ENCODE measurements around the gene ITGA3.
A peak's percentile ranks its signal among the peaks of the same experiment; 100 is the strongest.

ITGA3 gene

DNA sequence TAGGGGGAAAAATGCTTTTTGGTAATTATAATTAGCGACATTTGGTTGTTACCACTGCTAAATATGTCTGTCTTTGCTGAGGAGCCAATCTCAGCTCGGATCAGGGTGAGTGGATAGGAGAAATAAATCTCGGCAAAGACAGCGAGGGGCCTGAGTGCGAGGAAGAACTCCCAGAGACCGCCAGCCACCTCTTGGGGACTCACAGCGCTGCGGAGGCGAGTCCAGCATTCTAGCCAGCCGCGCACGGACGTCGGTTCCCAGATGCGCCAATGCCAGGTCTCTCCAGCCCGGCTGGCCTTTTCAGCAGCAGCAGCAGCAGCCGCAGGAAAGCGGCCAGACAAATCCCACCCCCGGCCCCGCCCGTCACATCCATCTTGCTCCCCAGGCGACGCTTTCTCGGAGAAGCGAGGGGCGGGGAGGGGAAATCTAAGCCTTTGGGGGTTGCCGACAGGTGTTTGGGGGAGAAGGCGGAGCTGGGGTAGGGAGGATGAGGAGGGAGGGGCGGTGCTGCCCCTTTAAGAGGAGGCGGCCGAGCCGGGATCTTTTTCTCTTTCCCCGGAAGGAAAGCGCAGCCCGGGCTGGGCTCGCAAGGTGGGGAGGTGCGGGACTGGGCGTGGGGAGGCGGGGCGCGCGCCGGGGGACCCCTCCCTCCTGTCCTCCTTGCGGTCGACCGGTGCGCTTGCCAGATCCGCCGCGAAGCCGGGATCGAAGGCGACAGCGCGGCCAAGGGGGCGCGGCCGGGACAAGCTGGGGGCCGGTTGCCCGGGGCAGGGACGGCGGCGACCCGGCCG lies at the start of gene ITGA3:
ITGA3 (plus strand) TSS at position 685 of the 791 bp plus-strand sequence. CDS start 330 bp downstream, outside the sequence.
- peak; percentile 74 for DNase-seq

DNA sequence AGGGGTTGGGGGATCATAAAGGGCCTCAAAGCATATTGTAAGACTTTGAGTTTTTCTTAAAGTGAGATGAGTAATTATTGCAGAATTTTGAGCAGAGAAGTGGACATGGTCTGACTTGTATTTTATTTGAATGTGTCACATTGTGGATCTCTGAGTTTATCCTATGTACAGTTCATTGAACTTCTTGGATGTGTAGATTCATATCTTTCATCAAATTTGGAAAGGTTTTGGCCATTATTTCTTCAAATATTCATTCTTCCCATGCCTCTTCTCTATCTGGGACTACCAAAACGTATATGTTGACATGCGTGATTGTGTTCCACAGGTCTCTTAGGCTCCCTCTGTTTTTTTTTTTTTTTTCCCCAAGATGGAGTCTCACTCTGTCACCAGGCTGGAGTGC lies 46.6 kb upstream of the ITGA3 start:
- DNase-seq, result no peak

DNA sequence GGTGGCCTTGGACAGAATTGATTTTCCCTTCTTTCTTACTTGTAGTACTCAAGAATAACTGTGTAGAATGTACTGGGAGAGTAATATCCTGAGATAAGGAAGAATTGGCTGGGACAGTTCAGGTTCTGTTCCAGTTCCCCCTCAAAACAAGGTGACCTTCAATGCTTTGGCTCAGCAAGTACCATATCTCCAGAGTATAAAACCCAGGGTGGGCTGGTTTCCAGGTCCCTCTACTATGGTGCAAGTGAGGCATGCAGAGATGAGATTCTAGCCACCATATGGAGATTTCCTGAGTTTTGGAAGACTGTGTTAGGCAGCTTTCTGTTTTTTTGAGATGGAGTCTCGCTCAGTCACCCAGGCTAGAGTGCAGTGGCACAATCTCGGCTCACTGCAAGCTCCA lies 42.8 kb upstream of the ITGA3 start:
- DNase-seq, result no peak

DNA sequence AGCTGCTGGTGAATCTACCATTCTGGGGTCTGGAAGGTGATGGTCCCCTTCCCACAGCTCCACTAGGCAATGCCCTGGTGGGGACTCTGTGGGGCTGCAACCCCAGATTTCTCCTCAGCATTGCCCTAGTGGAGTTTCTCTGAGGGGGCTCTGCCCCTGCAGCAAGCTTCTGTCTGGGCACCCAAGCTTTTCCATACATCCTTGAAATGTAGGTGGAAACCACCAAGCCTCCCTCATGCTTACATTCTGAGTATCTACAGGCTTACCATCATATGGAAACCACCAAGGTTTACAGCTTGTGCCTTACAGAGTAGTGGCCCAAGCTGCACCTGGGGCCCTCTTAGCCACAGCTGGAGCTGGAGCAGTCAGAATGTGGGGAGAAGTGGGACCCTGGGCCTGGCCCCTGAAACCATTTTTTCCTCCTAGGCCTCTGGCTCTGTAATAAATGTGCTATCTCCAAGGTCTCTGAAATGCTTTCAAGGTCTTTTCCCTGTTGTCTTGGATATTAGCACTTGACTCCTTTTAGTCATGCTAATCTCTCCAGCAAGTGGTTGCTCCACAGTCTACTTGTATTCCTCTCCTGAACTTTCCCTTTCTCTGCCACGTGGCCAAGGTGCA lies 41.3 kb upstream of the ITGA3 start:
- DNase-seq, result no peak

DNA sequence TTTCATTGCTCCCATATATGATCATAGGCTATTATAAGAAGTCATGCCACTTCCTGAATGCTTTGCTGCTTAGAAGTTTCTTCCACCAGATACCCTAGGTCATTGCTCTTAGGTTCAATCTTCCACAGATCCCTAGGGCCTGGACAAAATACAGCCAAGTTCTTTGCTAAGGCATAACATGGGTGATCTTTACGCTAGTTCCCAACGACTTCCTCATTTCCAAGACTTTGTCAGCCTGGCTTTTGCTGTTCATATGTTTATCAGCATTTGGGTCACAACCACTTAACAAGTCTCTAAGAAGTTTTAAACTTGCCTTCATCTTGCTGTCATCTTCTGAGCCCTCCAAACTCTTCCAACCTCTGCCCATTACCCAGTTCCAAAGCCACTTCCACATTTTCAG lies 40.8 kb upstream of the ITGA3 start:
- no peak for DNase-seq

DNA sequence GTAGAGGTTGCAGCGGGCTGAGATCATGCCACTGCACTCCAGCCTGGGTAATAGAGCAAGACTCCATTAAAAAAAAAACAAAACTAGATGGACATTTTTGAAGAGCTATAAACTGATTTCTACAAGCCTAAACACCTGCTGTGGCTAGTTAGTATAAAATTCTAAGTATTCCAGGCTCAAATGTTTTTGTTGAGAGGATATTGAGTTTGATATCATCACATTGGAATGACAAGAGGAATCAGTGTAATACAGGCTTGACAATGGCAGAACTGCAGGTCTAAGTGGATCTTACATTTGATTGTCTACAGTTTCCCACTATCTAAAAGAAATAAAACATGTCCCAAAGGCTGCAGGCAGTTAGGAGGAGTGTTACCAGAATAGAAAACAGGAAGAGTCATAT lies 37.0 kb upstream of the ITGA3 start:
- DNase-seq, result no peak

DNA sequence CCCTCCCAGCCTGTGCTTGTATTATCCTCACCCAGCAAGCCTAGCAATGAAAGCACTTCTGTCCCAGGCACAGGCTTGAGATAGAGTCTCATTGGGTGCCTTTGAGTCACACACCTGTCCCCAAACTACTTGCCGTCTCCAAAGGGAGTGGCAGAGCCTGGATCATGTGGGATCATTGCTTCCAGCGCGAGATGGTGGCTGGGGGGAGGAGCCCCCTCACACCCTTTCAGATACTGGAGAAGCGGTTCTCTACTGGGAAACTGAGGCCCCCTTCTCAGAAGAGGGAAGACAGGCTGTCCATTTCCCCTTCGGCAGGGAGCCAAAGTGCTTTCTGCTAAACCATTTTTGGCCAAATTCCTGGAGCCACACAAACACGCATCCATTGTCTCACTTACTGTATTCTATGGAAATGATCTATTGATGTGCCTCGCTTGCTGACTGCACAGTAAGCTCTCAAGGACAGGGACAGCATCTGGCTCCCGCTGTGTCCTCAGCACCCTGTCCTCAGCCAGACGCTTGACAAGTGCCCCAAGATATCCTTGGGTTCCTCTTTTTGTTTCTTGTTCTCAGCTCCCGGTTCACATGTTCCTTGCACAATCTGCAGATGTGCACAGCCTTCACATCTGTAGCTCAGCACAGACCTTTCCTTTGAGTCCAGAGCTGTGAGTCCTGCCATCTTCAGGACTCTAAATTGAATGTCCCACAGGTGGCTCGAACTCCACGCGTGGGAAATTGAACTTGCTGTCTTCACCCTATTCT lies 34.9 kb upstream of the ITGA3 start:
- DNase-seq, result no peak

DNA sequence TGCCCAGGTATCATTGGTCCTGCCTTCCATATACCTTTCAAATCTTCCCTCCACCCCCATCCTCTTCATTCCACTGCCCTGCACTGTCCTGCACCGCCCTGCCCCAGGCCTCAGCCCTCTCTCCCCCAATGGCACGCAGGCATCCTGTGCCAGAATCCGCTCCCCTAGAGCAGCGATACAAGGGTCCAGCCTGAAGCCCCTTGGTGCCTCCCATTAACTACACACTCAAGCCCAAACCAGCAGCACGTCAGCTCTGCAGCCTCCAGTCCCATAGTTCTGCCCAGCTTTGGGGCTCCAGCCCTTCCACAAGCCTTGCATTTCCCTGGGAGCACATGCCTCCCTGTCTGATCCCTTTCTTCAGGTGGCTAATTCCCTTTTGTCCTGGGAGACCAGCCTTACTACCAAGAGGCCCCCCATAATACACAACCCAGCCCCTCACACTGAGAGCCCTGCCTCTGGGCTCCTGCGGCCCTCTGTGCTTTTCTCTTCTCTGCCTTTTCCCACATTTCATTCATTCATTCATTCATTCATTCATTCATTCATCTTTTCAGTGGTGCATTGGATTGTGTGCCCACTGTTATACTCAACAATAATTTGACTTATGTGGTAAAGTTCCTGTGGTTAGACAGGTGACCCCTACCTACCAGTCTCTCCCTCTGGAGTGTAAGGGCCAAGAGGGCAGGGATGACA lies 34.1 kb upstream of the ITGA3 start:
- no peak for DNase-seq

DNA sequence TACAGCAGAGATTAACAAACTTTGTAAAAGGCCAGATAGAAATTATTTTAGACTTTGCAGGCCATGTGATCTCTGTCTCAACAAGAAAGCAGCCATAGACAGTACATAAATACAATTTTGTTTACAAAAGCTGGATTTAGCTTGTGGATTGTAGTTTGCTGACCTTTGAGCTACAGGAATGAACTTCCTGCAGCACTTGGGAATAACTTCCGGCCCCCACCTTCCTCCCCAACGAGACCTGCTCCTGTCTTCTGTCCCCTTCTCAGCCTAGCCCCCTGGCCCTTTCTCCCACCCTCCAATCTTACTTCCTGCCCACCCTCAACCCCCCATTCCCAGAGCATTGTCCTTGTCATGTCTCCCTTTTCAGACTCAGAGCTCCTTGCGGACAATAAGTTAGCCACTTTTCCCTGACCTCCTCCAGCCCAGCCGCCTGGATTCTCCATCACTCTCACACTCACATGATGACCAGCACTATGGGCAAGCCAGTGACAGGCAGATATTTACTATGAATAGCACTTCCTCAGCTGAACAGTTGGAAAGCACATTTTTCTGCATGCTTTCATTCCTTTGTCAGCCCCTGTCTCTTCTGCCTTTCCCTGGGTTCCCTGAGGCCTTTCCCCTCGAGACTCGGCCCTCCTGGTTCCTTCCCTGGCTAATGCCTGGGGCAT lies 33.3 kb upstream of the ITGA3 start:
- DNase-seq, result no peak

DNA sequence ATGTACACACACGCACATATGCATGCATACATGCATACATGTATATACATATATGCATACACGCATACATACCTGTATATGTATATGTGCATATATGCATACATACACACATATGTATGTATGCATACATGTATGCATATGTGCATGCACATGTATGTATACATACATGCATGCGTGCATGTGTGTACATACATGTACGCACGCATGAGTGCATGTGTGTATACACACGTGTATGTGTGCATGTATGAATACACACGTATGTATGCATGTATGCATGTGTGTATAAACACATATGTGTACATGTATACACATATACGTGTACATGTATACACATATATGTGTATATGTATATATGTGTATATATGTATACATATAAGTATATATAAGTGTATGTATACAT lies 32.4 kb upstream of the ITGA3 start:
- DNase-seq, result no peak

DNA sequence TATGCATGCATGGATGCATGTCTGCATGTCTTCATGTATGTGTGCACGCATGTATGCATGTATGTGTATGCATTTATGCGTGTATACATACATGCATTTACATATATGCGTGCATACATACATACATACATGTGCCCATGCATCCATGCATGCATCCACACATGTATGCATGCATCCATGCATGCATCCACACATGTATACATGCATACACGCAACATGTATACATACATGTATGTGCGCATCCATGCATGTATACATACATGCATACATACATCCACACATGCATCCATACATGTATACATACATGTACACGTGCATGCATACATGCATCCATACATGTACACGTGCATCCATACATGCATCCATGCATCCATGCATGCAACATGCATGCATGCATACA lies 31.1 kb upstream of the ITGA3 start:
- no peak for DNase-seq

DNA sequence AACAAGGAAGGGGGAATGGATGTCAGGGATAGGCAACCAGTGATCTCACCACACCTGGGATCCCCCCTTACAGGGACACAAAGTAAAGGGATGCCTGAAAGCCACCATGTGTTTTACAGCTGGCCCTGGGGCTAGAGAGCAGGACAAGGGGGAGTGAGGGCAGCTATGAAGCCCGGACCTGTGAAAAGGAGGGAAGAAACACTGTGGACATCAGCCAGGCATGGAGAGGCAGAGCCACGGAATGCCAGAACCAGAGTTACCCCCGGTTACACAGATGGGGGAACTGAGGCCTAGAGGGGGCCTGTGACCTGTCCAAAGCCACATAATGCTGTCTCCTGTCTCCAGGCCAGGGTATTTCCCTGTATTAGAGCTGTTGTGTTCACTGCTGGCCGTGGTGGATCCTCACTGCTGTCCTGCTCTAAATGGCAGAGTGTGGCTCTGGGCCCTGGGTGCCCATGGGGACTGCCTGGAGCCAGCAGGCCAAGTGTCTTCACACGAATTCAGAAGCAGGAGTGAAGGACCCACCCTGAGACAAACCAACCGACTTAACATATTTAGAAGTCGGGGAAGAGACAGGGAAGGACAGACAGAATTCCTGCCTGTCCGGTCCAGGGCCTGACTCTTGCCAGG lies 29.7 kb upstream of the ITGA3 start:
- DNase-seq, result no peak

DNA sequence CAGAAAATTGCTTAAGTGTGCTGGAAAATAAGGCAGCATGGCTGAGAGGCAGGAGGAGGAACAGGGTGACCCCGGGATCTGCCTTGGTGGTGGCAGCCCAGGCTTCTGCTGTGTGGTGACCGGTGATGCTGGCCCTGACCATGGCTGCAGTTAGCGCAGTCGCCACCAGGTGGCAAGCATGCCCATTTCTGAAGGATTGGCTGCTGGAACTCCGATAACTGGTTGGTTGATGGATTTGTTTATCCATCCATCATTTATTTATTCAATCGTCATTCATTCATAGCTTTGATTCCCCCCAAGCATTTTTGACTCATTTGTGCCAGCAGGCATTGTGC lies 29.1 kb upstream of the ITGA3 start:
- DNase-seq, result peak; percentile 85

DNA sequence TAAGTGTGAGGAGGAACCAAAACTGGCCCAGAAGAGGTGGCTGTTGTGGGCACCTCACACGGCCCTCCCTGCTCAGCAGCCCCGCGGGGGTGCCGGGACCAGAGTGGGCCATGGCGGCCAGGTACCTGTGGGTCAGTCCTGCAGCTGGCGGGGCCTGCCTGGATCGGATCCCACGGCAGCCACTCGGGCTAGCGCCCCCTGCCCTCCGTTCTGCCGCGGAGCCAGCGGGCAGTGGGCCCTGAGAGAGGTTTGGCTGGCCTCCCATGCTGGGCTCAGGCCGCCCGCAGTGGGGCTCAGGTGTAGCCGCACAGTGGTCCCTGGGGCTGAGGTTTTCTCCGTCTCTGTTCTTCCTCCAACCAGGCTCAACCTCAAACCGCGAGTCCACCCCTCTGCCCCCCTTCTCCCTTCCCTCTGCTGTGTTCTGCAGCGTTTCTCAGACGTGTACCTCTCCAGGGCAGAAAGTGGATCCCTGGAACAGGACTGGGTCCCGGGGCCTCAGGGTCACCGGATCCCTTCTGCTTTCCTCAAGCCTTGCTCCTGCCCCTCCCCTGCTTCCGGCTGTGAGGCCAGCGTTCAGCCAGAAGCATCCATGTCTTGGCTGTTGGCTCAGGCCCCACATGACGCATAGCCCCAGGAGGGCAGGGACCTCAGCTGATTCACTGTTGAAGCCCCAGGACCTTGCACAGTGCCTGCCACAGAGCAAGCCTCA lies 28.6 kb upstream of the ITGA3 start:
- no peak for DNase-seq

DNA sequence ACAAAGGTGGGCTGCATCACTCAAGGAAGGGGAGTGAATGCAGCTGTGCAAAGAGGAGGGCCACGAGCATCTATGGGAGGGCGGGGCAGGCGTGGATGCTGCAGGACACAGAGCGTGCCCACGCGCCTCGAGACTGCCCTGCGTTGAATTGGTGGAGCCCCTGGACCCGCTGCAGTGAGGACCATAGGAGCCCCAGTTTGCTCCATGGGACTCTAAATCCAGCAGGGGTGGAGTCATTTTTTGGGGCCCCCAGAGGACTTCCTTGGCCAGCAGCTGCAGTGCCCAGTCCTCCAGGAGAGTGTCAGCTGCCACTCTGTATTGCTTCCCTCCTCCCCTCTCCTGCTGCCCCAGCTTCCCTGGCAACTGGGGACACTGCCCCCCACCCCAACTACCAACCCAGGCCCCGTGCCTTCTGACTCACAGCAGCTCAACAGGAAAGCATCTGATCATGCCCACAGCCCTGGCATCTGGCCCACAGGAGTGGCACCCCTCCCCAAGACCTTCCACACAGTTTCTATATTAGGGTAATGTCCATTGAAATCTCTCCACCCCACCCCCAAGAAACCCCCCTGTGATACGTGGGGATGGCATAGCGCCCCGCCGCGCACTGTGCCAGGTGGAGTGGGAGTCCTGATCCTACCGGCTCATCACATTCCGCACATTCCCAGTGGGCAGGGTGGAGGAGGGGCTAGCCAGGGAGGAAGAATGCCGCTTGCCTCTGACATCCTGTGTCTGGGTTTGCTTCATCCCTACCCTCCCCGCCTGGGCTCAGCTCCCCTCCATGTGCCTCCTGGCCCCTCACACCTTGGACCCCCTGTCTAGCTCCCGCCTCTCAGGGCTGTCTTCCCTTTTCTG lies 27.8 kb upstream of the ITGA3 start:
- no peak for DNase-seq

DNA sequence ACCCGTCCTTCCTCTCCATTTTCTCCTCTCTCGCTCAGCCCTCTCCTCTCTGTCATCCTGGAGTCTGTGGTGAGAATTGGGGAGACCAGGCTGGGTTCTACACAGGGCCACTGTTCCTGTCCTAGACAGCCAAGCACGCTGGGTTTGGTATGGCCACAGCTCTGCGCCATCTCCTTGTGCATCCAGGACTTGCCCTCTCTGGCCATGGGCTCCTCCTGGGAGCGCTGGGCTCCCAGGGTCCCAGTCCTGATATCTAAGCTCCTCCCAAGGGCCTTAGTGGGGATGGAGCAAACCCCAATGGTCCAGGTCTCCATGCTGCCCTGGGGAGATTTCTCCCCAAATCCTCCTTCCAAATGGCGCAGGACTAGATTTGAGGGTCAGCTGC lies 27.2 kb upstream of the ITGA3 start:
- DNase-seq, result no peak

DNA sequence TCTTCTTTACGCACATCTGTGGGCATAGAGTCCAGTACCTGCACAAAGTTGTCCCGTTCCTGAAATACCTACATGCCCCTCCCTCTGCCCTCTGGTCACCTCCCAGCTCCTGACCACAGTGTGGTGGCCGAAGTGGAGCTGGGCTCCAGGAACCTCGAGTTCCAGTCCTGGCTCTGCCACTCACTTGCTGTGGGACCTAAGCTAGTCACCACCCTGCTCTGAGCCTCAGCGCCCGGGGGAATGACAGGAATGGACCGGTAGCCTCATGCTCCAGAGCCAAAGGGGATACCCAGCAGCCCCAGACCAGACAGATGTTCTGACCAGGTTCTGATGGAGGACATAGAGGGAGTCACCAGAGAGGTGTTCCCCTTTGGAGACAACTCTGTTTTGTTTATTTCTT lies 26.7 kb upstream of the ITGA3 start:
- no peak for DNase-seq

DNA sequence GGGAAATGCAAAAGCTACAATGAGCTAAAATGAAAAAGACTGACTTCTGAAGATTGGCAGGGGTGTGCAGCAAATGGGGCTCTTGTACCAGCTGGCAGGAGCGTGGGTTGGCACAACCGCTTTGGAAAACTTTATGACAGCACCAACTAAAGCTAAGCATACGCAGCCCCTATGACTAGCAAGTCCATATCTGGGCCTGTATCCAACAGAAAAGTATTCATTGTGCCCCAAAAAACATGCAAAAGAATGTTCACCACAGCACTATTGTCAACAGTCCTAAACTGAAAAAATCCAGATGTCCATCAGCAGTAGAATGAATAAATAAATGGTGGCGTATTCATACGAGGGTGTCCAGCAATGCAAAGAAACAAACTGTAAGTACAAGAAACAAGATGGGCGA lies 22.6 kb upstream of the ITGA3 start:
- DNase-seq, result no peak

DNA sequence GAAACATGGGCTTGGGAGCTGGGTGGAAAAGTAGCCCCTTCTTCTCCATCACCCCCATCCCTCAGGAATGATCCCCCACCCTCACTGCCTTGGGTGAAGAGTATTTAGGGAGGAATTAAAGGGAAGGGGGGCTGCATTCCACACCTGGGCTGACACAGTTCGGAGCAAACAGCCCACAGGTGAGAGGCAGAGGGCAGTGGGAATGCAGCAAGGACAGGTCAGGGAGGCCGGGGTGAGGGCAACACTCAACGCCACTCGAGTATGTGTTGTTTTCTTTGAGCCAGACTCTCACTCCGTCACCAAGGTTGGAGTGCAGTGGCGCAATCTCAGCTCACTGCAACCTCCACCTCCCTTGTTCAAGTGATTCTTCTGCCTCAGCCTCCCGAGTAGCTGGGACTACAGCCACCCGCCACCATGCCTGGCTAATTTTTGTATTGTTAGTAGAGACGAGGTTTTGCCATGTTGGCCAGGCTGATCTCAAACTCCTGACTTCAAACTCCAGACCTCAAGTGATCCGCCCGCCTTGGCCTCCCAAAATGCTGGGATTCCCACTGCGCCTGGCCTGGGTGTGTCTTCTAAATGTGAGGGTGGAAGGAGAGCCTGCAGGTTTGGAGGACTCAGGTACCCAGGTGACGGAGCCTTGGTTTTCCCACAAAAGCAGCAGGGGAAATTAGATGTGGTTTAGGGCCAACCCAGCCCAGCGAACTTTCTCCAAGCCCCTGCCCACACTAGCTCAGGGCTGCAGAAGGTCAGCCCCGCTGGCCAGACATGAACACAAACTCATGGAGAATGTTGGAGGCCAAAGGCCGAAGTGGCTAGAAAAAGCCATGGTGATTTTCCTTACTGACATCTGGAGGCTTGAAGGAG lies 21.2 kb upstream of the ITGA3 start:
- no peak for DNase-seq

DNA sequence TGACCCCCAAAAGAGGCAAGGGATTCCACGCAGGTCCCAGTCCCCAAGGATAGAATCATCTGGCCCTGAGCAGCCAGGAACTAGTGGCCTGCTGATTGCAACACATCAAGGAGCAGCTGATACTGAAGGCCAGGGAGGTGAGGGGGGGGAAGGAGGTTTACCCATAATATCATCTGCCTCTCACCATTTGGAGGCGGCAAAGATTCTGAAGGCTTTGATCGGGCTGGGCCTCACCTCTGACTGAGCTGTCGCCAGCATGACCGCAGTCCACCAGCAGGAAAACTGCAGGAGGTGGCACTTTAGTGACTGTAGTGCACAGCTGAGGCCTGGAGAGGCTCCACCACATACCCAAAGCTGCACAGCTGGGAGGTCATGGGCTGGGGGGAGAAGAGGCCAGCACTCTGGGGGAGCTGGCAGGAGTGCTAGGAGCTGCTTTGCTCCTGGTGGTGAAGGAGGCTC lies 20.5 kb upstream of the ITGA3 start:
- no peak for DNase-seq

Data from activated CD4-positive, alpha-beta T cell treated with anti-CD3 and anti-CD28 coated beads, Interleukin-2, Interleukin-6, amounts not matched to agents 100 ng/mL and 50 ng/mL, durations not matched to agents 16 hours and 8 hours (primary cell).